Measurements from ENCODE around the gene CNKSR1.

CNKSR1 gene

DNA sequence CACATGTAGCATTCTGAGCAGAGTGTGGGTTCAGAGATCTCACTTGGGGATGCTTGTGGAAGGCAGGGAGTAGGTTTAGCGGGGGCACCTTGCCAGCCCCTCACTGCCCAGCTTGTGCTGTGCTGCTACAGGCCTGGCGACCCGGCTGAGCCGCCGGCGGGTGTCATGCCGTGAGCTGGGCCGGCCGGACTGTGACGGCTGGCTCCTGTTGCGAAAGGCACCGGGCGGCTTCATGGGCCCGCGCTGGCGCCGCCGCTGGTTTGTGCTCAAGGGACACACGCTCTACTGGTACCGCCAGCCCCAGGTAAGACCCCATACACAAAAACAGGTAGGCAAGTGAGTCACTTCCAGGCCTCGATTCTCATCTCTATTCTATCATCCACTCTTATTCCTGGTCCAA lies 7.6 kb downstream of the CNKSR1 start:
- DNase-seq (ENCODE audit: low read depth) = no peak

DNA sequence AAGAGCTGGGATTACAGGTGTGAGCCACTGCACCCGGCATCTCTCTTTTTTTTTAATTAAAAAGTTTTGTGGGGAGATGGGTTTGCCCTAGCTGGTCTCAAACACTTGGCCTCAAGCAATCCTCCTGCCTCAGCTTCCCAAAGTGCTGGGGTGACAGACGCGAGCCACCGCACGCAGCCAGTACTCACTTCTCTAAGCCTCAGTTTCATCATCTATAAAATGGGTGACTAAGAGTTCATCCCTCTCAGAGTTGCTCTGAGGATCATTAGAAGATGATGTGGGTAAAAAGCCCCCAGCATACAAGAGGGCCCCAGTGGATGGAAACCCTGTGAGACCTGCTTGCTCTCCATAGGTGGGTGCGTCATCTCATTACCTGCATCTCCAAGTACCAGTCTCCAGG lies 10.6 kb downstream of the CNKSR1 start:
- DNase-seq (ENCODE audit: low read depth) = no peak

DNA sequence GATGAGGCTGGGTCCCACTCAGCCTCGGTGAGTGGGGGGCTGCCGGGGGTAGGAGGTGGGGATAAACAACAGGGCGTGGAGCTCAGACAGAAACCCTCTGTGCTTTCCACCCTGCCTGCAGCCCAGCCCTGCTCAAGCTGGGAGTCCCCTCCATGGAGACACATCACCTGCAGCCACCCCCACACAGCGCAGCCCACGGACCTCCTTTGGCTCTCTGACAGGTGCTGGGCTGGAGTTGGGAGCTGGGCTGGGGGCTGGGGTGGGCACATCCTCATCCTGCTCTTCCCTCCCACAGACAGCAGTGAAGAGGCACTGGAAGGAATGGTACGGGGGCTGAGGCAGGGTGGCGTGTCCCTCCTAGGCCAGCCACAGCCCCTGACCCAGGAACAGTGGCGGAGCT lies 11.2 kb downstream of the CNKSR1 start:
- DNase-seq (ENCODE audit: low read depth) = no peak

DNA sequence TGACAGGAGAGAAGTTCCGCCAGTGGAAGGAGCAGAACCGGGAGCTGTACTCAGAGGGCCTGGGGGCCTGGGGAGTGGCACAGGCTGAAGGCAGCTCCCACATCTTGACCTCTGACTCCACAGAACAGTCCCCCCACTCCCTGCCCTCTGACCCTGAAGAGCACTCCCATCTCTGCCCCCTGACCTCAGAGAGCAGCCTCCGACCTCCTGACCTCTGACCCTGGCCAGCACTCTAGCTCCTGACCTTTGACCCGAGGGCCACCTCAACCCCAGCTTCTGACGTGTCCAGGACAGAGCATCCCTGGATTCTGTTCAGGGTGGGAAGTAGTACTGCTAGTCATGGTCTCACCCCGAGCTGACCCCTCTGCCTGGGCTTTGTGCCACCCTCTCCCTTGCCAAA lies 12.0 kb downstream of the CNKSR1 start:
- DNase-seq (ENCODE audit: low read depth) = no peak

DNA sequence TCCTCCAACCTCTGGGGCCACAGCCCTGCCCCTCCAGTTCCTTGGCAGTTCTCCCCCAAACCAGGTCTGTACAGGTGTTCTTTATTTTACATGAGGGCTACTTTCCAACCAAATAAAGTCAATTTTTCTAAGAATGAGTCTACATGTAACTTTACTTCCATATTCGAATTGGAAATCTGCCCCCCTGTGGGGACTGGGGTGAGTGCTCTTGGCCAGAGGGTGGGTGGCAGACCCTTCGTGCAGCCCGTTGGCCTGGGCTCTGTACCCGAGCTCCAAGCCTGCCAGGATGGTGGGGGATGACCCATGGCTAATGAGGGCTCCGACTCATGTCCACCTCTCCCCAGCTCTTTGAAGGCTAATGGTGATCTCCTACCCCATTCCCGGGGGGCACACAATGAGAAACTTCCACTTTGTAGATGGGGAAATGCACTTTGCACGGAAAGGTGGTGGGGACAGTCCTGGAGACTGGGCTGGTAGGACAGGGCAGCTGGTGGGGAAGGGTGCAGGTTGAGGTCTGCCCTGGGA lies 12.5 kb downstream of the CNKSR1 start:
- DNase-seq (ENCODE audit: low read depth) = no peak

DNA sequence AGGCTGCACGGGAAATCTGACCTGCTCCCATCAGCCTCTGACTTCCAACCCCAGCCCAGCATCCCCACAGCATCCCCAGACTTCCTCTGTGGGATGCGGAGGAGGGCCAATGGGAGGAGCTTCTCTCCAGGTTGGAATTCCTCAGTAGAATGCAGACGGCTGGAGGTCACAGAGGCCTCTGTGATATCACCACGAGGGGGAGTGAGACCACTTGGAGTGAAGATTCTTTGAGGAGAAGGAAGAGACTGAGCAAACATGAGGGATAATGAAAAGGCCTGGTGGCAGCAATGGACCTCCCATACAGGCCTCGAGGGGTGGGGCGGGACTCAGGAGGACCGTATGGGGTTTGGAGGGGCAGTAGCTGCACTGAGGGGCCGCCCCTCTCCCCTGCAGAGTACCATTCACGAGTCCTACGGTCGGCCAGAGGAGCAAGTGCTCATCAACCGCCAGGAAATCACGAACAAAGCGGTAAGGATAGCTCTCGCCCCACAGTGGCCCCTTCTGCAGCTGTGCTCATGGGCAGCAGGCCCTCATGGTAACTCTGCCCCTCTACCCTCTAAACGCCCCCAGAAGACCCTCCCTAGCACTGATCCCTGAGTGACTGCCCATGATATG lies 13.2 kb downstream of the CNKSR1 start, which contains the start of gene CATSPER4:
TSS of gene CATSPER4 (plus strand) at position 230 of the 615 bp plus-strand sequence. CDS start at position 256, 26 bp downstream.
- no peak for DNase-seq (ENCODE audit: low read depth)

DNA sequence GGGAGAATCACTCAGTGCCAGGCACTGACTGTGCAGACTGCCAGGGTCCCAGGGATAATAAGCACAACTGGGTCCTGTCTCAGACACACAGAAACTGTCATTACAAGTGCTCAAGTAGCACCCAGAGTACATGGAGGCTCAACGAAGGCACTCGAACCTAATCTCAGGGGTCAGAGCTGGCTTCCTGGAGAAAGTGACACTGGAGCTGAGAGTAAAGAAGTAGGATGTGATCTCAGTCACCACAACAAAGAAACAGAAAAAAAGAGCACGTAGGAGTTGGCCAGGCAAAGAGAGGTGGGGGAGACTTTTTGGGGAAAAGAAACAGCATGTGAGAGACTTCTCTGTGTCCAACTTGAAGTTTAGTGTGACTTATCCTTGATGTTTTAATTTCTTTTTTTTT lies 14.4 kb downstream of the CNKSR1 start:
- DNase-seq (ENCODE audit: low read depth) = no peak

DNA sequence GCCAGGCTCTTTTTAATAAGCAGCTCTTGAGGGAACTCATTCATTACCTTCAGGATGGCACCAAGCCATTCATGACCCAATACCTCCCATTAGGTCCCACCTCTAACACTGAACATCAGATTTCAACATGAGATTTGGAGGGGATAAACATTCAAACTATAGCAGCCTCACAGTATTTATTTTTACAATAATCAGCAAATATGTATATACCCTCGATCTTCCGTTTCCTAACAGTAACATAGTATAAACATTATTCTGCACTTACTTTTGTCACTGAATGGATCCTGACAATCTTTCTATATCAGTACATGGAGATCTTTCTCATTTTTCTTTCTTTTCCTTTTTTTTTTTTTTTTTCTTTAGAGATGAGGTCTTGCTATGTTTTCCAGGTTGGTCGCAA lies 18.5 kb downstream of the CNKSR1 start:
- DNase-seq (ENCODE audit: low read depth) = no peak

DNA sequence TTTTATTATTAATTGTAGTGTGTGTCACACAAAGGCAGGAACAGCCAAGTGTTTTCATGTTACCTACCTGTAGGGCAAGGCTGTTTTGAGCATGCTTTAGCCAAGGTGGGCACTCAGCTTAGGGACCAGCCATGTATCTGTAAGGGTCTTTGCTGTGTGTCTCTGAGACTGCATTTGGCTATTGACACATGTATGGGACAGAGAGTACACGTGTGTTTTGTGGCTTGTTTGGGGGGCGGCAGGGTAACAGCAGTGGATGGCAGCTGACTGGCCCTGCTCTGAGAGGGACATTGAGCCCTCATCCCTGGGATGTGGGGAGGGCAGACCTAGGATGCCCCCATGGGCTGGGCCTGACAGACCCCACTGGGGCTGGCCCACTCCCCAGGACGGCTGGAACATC lies 20.0 kb downstream of the CNKSR1 start:
- no peak for DNase-seq (ENCODE audit: low read depth)

DNA sequence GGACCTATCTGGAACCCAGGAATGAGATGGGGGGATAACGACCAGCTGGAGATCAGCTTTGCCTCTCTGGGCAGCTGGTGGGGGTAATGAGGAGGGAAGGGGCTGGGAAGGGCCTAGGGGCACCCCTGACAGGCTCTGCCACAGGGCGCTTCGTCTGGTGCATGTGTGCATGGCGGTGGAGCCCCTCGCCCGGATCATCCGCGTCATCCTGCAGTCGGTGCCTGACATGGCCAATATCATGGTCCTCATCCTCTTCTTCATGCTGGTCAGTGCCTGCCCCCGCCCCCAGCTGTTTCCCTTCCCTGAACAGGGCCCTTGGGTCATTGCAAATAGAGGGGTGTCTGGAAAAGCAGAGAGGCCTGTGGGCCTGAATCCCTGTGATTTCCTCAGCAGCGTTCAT lies 20.5 kb downstream of the CNKSR1 start:
- DNase-seq (ENCODE audit: low read depth) = no peak

DNA sequence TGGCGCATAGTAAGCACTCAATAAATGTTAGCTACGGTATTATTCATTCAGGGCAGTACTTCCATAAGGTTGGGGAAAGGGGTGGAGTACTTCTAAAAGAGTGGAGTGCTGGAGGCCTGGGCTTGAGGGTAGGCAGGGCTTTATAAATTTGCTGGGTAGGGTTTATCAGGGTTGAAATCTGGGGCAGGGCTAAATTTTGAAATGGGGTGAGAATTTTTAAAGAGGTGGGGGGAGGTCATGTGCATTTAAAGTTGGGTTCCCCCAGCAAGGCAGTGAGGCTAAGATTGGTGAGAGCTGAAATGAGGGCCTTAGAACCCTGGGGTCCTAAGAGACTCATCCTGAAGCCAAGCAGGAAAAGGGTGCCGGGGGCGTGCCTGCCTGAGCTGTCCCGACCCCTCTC lies 23.1 kb downstream of the CNKSR1 start:
- DNase-seq (ENCODE audit: low read depth) = no peak

DNA sequence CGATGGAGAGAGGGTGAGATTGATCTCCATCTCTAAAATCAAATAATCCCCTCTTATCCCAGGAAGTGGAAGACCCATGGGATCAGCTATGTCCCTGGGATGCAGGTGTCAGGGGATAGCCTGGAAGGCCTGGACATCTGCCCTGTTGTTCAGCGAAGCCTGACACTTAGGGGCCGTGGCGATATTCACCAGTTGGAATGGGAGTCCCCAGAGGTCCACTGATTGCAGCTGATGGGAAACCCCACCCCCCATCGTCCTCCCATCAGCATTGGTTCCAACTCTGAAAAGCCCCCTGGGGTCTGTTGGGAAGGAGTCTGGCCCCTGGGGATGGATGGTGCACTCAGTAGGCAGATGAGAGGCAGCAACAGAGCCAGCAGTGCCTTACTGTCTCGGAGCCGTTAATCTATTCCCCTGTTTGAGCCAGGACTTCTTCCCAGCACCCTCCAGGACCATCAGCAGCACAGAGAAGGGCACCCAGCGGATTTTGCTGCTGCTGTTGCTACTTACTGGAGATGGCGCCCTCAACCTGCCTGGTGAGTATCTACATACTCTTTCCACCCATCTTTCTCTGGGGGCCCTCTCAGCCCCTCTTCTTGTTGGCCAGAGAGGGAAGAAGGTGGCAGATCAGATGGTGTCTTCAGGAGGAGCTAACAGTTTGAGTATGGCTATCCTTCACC lies 26.5 kb downstream of the CNKSR1 start:
- no peak for DNase-seq (ENCODE audit: low read depth)

DNA sequence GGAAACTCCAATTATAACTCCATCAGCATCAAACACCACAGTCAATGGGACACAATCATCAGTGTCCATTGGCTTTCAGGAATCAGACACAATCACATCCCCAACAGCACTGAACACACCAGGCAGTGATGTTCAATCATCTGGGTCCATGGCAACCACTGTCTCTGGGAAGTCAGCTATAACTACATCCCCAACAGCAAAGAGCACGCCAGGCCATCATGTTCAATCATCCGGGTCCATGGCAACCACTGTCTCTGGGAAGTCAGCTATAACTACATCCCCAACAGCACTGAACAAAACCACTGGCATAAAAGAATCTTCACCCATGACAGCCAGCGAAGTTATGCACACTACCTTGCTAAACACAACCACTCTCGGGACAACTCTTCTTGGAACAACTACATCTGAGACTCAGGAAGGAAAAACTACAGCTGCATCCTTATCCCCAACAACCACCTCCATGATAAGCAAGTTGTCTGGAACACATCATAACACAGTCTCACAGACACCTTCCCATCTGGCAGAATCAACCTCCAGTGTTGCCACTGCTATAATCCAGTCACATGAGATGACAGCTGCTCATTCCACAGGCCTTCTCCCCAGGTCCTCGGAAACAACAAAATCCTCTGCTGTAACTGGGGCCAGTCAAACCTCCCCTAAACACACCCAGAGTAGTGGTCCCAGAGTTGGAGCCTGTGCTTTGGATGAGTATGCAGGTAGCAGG lies 33.0 kb downstream of the CNKSR1 start:
- no peak for DNase-seq (ENCODE audit: low read depth)

DNA sequence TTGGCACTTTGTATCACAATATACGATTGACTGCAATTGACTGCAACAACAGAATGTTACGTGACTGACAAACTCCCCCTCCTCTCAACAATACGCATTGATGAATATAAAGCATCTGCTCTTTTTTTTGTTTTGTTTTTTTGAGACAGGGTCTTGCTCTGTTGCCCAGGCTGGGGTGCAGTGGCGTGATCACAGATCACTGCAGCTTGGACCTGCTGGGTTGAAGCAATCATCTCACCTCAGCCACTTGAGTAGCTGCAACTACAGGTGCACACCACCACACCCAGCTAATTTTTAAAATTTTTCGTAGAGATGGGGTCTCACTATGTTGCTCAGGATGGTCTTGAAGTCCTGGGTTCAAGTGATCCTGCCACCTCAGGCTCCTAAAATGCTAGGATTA lies 35.4 kb downstream of the CNKSR1 start:
- no peak for DNase-seq (ENCODE audit: low read depth)

DNA sequence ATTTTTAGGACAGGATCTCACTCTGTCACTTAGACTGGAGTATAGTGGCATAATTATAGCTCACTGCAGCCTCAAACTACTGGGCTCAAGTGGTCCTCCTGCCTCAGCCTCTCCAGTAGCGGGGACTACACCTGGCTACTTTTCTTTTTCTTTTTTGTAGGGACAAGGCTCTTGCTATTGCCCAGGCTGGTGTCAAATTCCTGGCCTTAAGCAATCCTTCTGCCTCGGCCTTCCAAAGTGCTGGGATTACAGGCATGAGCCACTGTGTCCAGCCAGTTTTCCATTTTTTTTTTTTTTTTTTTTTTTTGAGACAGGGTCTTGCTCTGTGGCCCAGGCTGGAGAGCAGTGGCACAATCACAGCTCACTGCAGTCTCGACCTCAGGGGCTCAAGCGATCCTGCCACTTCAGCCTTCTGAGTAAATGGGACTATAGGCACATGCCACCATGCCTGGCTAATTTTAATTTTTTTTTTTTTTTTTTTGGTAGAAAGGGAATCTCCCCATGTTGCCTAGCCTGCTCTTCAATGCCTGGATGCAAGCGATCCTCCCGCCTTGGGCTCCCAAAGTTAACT lies 36.1 kb downstream of the CNKSR1 start:
- no peak for DNase-seq (ENCODE audit: low read depth)

DNA sequence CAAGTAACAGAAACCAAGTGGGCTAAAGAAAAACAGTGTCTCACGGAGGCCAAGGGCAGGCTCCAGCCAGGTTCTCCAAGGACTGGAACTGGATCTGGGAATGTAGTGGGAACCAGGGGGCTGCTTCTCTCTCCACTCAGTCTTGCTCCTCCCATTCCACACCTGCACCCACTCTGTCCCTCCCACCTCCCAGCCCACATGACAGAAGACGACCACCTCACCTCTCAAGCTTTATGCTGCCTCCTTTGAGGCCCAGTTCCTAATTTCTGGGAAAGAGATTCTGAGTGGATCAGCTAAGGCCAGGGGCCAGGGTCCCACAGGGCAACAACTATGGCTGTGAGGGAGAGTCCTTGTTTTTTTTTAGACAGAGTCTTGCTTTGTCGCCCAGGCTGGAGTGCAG lies 38.0 kb downstream of the CNKSR1 start:
- no peak for DNase-seq (ENCODE audit: low read depth)

DNA sequence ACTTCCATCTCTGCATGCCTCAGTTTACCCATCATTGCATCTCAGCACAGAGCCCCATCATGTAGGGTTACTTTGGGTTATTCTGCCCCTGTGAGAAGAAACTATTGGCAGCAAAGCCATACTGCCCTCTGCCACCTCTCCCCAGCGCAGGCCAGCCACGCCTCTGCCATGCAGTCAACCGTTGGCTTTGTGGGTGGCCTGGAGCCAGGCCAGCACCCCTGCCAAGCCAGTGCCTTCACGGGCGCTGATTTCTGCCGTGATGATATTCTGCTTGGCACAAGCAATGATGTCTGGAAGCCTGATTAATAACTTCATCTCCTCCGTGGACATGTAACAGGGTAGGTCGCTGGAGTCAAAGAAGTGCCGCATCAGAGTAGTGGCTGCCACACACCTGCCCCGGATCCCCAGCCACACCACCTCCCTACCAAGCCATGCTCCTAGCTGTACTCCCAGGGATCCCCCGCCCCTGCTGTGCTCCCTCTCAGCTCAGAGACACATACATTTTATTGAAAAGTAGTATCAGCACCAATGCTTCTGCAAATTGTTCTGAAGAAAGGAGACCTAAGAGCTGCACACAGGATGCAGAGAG lies 41.7 kb downstream of the CNKSR1 start:
- no peak for DNase-seq (ENCODE audit: low read depth)

DNA sequence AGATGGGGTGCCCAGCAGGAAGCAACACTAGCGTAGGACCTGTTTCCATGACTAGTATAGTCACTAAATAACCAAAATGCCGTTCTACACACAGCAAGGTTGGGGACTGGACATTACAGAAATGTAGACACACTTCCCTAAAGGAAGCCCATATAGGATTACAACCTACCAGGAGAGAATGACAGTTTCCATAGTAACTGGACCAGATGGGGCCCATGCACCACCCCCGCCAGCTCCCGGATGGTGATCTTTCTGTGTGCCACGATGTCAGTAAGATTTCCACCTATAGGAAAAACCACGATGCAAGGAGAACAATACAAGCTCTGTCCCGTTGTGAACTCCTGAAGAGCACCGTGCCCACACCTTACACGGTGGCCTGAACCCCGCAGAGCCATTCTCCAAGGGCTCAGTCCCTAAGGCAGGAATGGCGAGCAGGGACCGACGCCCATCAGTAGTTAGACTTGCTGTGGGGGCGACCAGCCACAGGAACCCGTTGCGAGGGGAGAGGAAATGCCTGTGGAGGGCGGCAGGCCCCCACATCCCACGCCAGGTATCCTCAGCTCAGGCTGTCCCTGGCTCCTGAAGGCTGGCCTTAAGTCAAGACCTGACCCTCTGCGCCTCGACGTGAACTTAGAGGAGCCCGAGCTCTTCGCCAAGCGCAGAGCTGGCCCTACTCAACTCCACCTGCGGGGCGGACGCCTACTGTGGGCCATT lies 43.1 kb downstream of the CNKSR1 start:
- DNase-seq (ENCODE audit: low read depth) = no peak

DNA sequence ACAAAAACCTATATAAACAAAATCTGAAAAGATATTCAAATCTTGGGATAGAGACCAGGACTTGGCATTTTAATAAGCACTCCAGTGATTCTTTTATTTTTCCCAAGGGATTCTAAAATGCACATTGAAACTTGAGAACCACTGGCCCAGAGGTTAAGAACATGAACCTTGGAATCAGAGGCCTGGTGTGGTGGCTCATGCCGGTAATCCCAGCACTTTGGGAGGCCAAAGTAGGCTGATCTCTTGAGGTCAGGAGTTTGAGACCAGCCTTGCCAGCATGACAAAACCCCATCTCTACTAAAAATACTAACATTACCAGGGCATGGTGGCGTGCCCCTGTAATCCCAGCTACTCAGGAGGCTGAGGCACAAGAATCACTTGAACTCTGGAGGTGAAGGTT lies 43.8 kb downstream of the CNKSR1 start:
- no peak for DNase-seq (ENCODE audit: low read depth)

DNA sequence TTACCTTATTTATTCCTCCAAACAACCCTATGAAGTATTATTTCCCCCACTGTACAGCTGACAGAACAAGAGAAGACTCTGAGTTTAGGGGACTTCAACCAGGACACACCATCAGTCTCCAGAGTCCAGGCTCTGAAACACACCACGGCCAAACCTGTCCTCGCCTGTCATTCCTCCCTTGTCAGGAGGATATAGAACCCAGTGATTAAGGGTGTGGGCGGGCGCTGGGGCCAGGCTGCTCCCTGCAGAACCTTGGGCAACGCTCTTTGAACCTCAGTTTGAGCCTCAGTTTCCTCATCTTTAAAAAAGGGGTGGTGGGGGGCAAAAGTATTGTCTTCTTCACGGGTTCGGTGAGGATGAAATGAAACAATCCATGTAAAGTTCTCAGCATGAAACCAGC lies 47.3 kb downstream of the CNKSR1 start:
- no peak for DNase-seq (ENCODE audit: low read depth)

DNA sequence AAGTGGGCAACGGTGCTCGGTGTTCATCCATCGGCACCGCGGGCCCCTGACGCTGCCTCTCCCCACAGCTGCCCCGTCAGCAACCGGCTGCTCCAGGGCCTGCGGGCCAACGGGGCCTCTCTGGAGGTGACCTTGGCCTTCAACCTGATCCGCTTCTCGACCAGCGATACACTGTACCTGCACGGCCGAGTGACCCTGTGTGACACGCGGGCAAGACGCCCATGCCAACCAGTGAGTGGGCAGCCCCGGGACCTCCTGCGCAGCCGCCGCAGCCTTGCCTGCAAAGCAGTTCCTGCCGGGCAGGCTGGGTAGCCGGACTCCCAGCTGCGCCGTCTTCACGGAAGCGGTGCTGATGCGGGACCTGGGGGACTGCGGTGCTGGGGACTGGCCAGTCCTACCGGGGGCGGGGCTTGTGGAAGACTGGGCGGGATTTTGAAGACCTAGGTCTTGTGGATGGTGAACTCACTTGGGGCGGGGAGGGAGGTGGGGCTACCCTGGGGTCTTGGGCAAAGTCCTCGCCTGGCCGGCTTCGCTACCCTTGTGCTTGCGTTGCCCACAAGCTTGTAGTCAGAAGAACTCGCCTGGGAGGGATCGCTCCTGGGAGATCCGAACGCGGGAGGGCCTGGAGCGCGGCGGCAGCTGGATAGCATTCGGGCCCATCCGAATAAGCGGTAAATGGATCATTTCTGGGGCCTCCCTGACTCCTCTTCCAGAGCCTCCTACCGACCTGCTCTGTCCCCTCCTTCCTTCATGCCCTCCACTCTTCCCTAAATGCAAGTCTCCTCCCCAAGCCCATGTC lies 47.9 kb downstream of the CNKSR1 start:
- DNase-seq (ENCODE audit: low read depth) = peak; percentile 35
